Measurements from ENCODE around the gene PRSS16. TPM values are rescaled to one million over a fixed set of nuclear protein-coding genes. Genes with fewer than 3 reads are reported as not detected.

PRSS16 gene
- total and polyA plus RNA-seq, 9 of the 15 experiments (the other 6 are each of a cell fraction or from before 2014, with no cell fraction given): 4.5 to 21.3 (median 12.1) TPM

GRCh38 chr6:27208042-27208441 lies 39.5 kb upstream of the PRSS16 start (continued):
- TF ChIP-seq SP1 (CRISPR knock-in tag; IDR thresholded peaks at IDR 0.05) (no peak), ZSCAN29 (IDR thresholded peaks at IDR 0.05) (no peak), HEY1 (CRISPR knock-in tag; IDR thresholded peaks at IDR 0.05; ENCODE audit: borderline replicate concordance) (no peak), ETV1 (tag; conservative IDR thresholded peaks at IDR 0.05; ENCODE audit: low read depth) (no peak), THRAP3 (IDR thresholded peaks at IDR 0.05; ENCODE audit: borderline replicate concordance) (no peak), SRSF9 (IDR thresholded peaks at IDR 0.05; ENCODE audit: borderline replicate concordance, low read depth, low read length) (no peak)

- no peaks in the 10 kb centered on the region for H3K9me1 ChIP-seq (ENCODE audit: control insufficient read depth, insufficient read depth, low read length)
- in situ Hi-C loops (cut with MboI) (no loop called here), intact Hi-C loops (cut with micrococcal nuclease) (no loop called here)
- BruUV-seq (replicated peaks): no TSS peak
- no peak overlapping the region for H3K9ac ChIP-seq (ENCODE audit: insufficient read depth in 1 of 2, low read depth in 2 of 2, low read length in 2 of 2)
- H3K4me1 ChIP-seq (replicated peaks in 1 of 2; ENCODE audit: control insufficient read depth in 2 of 2, insufficient read depth in 2 of 2, low read length in 2 of 2): peaks cover 8 to 11% of the 10 kb centered on the region in 2 experiments; a peak in 3 of 5 replicates
- ATAC-seq (no peak), DNase-seq (ENCODE audit: extremely low read depth in 1 of 4, low spot score in 3 of 4) (no peak), FAIRE-seq (no peak)
- ChIA-PET POLR2A (no interaction called here), CTCF (ENCODE audit: low intra/inter-chr PET ratio) (no interaction called here)
- H3K4me3 ChIP-seq: no peak overlapping the region
- no peaks in the 10 kb centered on the region for H3K36me3 ChIP-seq (ENCODE audit: control insufficient read depth, insufficient read depth, low read length)
- H3K79me2 ChIP-seq (ENCODE audit: control insufficient read depth, insufficient read depth, low read length): no peaks in the 10 kb centered on the region
- no peak overlapping the region for H3K27ac ChIP-seq (ENCODE audit: extremely low read depth, low read depth, low read length)
- TF ChIP-seq HES1 (IDR thresholded peaks at IDR 0.05; ENCODE audit: low read depth) (0 out of 2 replicates have a peak, but pooled peaks have one; percentile 7), GATAD2A (IDR thresholded peaks at IDR 0.05) (no peak), HMBOX1 (IDR thresholded peaks at IDR 0.05) (0 out of 2 replicates have a peak, but pooled peaks have one; percentile 15), PBX2 (CRISPR knock-in tag; IDR thresholded peaks at IDR 0.05; ENCODE audit: low read depth) (no peak), PBX2 (tag; conservative IDR thresholded peaks at IDR 0.05; ENCODE audit: low read depth) (no peak), MCM3 (IDR thresholded peaks at IDR 0.05) (no peak)
- H2AFZ ChIP-seq (ENCODE audit: low read depth, low read length): peak overlapping the region; percentile 77
- H3K4me2 ChIP-seq (ENCODE audit: insufficient read depth, low read length): peak overlapping the region; percentile 59; the same call in 1 of the 2 replicates
- 57% methylated on average over 2 of the region's 2 CpGs for WGBS (ENCODE audit: insufficient coverage, low coverage, missing lambda C conversion rate)
- no peaks in the 10 kb centered on the region for H4K20me1 ChIP-seq (replicated peaks; ENCODE audit: control insufficient read depth, insufficient read depth, low read length)
- H3K27me3 ChIP-seq (ENCODE audit: control insufficient read depth in 2 of 2, insufficient read depth in 2 of 2, low read length in 2 of 2): no peaks in the 10 kb centered on the region
- H3K9me3 ChIP-seq (replicated peaks; ENCODE audit: control insufficient read depth, insufficient read depth, low read depth, low read length): no peaks in the 10 kb centered on the region
Measured at GRCh38 chr6:27209196-27209595, 38.3 kb upstream of the PRSS16 start.

Measured in K562 (cell line).